HUES48 (cell line): ENCODE data around the gene KNL1.
"Not testable (repeated sequence)": the region's sequence is repeated elsewhere in the genome, so short reads cannot be mapped to it uniquely, and the experiment has no call there.

Source experiments
- H3K27ac ChIP-seq: one replicate; pipeline ENCODE4 v1.7.0; 2013; ENCODE audit warnings: low read depth, low read length, inconsistent platforms
- H3K27me3 ChIP-seq: 2 replicates; pipeline ENCODE4 v1.6.1; 2013; ENCODE audit warnings: mild to moderate bottlenecking, low read length; ENCODE audit not compliant: control insufficient read depth, insufficient read depth
- H3K36me3 ChIP-seq: 2 replicates; pipeline ENCODE4 v1.6.1; 2013; ENCODE audit warnings: low read length; ENCODE audit not compliant: control insufficient read depth, insufficient read depth
- H3K4me1 ChIP-seq: 2 replicates; pipeline ENCODE4 v1.6.1; 2013; ENCODE audit warnings: mild to moderate bottlenecking, low read length; ENCODE audit not compliant: control insufficient read depth, insufficient read depth
- H3K4me3 ChIP-seq: 2 replicates; pipeline ENCODE4 v1.5.1; 2013; ENCODE audit warnings: mild to moderate bottlenecking, low read depth, low read length
- H3K9ac ChIP-seq: 2 replicates; pipeline ENCODE4 v1.6.1; 2013; ENCODE audit warnings: mild to moderate bottlenecking, low read depth, low read length, moderate library complexity
- H3K9me3 ChIP-seq: 2 replicates; pipeline ENCODE4 v1.6.1; 2013; ENCODE audit warnings: low read length; ENCODE audit not compliant: control insufficient read depth, insufficient read depth

KNL1 gene

DNA sequence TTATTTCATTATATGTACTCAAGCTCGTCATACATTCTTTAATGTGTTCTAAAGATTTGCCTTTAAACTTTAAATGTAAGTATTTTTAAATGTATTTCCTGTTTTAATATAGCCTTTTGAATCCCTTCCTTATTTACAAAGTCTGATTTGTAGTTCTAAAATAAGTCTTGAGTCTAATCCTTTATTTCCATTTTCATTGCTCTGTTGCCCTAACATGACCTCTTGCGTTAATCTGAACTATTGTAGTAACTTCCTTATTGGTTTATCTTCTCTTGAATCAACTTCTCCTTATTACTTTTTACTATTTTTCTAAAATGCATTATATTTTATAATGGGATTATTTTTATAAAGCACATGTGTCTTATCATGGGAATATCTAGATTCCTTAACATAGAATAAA, 24.0 kb downstream of the KNL1 start:
- Histone ChIP-seq H3K9ac (no peak overlapping the region), H3K27ac (no peak overlapping the region), H3K4me1 (peaks cover 3% of the 10 kb centered on the region), H3K4me3 (no peak overlapping the region), H3K27me3 (no peaks in the 10 kb centered on the region), H3K36me3 (peaks cover 20% of the 10 kb centered on the region), H3K9me3 (no peaks in the 10 kb centered on the region)

DNA sequence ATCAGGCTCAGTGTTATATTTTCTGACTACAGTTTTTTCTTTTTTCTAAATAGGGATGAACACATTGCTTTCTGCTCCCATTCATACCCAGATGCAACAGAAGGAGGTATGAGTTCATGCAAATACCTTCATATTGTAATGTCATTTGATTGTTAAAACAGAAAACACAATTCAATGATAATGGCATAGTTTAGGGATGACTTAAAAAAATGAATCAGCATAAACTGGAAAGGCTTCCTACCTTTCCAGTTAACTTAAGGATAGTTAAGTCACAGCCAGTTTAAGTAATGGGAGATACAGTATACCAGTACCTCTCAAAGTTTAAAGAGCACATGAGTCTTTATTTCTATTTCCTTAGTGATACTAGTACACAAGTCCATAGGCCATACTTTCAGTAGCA, 24.9 kb downstream of the KNL1 start:
- peaks cover 3% of the 10 kb centered on the region for H3K4me1 ChIP-seq
- no peak overlapping the region for H3K27ac ChIP-seq
- no peak overlapping the region for H3K4me3 ChIP-seq
- no peaks in the 10 kb centered on the region for H3K27me3 ChIP-seq
- peaks cover 19% of the 10 kb centered on the region for H3K36me3 ChIP-seq
- no peak overlapping the region for H3K9ac ChIP-seq
- H3K9me3 ChIP-seq, result no peaks in the 10 kb centered on the region

DNA sequence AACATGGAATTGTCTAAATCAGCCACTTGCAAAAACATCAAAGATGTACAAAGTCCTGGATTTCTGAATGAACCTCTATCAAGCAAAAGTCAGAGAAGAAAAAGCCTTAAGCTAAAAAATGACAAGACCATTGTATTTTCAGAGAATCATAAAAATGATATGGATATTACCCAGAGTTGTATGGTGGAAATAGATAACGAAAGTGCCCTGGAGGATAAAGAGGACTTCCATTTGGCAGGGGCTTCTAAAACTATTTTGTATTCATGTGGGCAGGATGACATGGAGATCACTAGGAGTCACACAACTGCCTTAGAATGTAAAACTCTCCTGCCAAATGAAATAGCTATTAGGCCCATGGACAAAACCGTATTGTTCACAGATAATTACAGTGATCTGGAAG, 29.3 kb downstream of the KNL1 start:
- Histone ChIP-seq H3K4me1 (peaks cover 3% of the 10 kb centered on the region), H3K27me3 (no peaks in the 10 kb centered on the region), H3K9ac (no peak overlapping the region), H3K9me3 (no peaks in the 10 kb centered on the region), H3K36me3 (peaks cover 23% of the 10 kb centered on the region), H3K27ac (no peak overlapping the region), H3K4me3 (no peak overlapping the region)

DNA sequence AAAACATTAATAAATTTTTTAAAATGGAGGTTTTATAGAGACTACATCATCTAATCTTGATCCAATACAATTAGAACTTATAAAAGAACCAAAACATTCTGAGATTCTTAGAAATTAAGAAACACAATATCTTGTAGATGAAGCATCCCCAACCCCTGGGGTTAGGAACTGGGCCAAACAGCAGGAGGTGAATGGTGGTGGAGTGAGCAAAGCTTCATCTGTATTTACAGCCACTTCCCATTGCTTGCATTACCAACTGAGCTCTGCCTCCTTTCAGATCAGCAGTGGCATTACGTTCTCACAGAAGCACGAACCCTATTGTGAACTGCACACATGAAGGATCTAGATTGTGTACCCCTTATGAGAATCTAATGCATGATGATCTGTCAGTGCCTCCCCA, 36.3 kb downstream of the KNL1 start:
- peaks cover 23% of the 10 kb centered on the region for H3K36me3 ChIP-seq
- no peaks in the 10 kb centered on the region for H3K4me1 ChIP-seq
- no peaks in the 10 kb centered on the region for H3K27me3 ChIP-seq
- no peak overlapping the region for H3K4me3 ChIP-seq
- no peak overlapping the region for H3K9ac ChIP-seq
- H3K27ac ChIP-seq, result no peak overlapping the region
- H3K9me3 ChIP-seq, result no peaks in the 10 kb centered on the region

DNA sequence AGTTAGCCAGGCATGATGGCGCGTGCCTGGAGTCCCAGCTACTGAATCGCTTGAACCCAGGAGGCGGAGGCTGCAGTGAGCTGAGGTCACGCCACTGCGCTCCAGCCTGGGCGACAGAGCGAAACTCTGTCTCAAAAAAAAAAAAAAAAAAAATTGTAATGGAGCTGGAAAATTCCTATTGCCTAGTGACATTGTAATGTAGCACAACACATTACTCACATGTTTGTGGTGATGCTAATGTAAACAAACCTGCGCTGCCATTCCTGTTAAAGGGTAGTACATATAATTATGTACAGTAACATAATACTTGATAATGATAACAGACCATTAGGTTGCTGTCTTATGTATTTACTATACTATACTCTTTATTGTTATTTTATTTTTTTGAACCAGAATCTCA, 39.1 kb downstream of the KNL1 start:
- Histone ChIP-seq H3K27ac (no peak overlapping the region), H3K27me3 (no peaks in the 10 kb centered on the region), H3K9me3 (no peaks in the 10 kb centered on the region), H3K36me3 (peaks cover 20% of the 10 kb centered on the region), H3K4me1 (no peaks in the 10 kb centered on the region), H3K4me3 (no peak overlapping the region), H3K9ac (no peak overlapping the region)

DNA sequence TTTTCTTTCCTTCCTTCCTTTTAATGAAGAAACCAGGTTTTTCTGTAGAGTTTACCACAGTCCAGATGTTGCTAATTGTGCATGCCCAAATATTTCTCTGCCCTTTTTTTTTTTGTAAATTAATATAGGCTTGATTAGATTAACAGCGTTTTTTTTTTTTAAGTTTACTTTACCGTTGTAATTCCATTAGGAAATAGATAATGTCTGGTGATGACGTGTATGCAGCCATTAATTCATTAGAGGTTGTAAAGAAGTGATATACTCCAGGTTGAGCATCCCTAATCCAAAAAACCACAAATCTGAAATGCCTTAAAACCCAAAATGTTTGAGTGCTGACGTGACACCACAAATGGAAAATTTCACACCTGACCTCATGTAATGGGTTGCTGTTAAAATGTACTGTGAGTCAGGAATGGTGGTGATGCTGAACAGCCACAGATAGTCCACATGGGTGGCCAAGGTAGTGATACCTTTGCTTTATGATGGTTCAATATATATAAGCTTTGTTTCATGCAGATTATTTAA, 43.2 kb downstream of the KNL1 start:
- H3K36me3 ChIP-seq, result peaks cover 9% of the 10 kb centered on the region
- H3K9ac ChIP-seq, result no peak overlapping the region
- H3K27me3 ChIP-seq, result no peaks in the 10 kb centered on the region
- no peak overlapping the region for H3K4me3 ChIP-seq
- H3K9me3 ChIP-seq, result no peaks in the 10 kb centered on the region
- no peaks in the 10 kb centered on the region for H3K4me1 ChIP-seq
- no peak overlapping the region for H3K27ac ChIP-seq

DNA sequence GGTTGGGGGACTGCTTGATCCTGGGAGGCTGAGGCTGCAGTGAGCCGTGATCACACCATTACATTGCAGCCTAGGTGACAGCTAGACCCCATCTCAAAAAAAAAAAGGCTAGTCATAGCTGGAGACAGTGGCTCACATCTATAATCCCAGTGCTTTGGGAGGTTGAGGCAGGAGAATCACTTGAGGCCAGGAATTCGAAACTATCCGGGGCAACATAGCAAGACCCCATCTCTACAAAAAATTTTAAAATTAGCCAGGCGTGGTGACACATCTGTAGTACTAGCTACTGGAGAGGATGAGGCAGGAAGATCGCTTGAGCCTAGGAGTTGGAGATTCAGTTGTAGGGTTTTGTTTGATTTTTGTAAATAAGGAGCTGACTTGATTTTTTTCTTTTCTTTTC, 45.6 kb downstream of the KNL1 start:
- Histone ChIP-seq H3K4me1 (no peaks in the 10 kb centered on the region), H3K9ac (no peak overlapping the region), H3K27me3 (no peaks in the 10 kb centered on the region), H3K27ac (no peak overlapping the region), H3K36me3 (peaks cover 9% of the 10 kb centered on the region; the same call in 1 of the 2 replicates), H3K9me3 (no peaks in the 10 kb centered on the region), H3K4me3 (no peak overlapping the region)

DNA sequence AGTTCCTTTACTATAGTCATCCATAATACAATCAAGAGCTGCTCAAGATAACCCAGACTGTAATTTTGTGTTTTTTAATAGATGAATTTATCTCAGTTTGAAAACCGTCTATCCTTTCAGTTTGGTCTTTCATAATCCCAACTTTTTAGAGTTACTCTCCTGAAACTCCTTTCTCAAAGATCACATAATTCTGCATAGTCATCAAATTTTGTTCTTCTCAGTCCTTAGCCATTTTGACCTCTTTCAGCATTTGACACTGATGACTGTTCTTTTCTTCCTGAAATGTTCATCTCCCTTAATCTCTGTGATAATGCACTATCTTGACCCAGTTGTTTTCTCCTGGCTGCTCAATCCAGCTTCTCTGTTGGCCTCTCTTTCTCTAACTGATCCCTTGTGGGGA, 53.5 kb downstream of the KNL1 start:
- Histone ChIP-seq H3K4me3 (no peak overlapping the region), H3K4me1 (no peaks in the 10 kb centered on the region), H3K27me3 (no peaks in the 10 kb centered on the region), H3K9ac (no peak overlapping the region), H3K27ac (no peak overlapping the region), H3K9me3 (no peaks in the 10 kb centered on the region), H3K36me3 (peaks cover 30% of the 10 kb centered on the region)

DNA sequence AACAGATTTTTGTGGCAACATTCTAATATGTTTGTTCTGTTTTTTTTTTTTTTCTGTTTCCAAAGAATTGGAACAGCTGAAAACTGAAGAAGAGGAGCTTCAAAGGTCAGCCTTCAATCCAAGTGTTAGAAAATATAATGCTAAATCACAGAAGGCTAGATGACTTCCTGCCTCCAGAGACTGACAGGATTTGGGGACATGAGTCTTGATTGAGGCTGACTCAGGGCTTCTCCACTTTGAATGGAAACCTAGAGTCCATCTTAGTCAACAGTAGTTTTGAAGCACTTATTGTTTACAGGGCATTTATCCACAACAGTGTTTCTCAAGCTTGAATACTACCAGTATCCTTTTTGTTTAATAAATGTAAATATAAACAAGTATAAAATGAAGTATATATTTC, 56.4 kb downstream of the KNL1 start:
- Histone ChIP-seq H3K9me3 (no peaks in the 10 kb centered on the region), H3K4me3 (no peak overlapping the region), H3K4me1 (no peaks in the 10 kb centered on the region), H3K27me3 (no peaks in the 10 kb centered on the region), H3K36me3 (peaks cover 37% of the 10 kb centered on the region), H3K9ac (no peak overlapping the region), H3K27ac (no peak overlapping the region)

DNA sequence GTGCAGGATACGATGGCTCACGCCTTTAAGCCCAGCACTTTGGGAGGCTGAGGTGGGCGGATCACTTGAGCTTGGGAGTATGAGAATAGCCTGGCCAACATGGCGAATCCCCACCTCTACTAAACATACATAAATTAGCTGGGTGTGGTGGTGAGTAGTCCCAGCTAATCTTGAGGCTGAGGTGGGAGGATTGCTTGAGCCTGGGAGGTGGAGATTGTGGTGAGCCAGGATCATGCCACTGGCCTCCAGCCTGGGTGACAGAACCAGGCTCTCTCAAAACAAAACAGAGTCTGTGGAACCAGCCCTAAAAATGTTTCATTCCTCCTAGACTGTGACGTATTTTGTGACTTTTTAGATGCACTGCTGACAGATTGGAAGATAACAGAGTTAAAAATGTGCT, 66.6 kb downstream of the KNL1 start:
- Histone ChIP-seq H3K4me1 (no peaks in the 10 kb centered on the region), H3K27me3 (no peaks in the 10 kb centered on the region), H3K9me3 (no peaks in the 10 kb centered on the region), H3K36me3 (peaks cover 20% of the 10 kb centered on the region), H3K4me3 (no peak overlapping the region), H3K9ac (no peak overlapping the region), H3K27ac (no peak overlapping the region)

DNA sequence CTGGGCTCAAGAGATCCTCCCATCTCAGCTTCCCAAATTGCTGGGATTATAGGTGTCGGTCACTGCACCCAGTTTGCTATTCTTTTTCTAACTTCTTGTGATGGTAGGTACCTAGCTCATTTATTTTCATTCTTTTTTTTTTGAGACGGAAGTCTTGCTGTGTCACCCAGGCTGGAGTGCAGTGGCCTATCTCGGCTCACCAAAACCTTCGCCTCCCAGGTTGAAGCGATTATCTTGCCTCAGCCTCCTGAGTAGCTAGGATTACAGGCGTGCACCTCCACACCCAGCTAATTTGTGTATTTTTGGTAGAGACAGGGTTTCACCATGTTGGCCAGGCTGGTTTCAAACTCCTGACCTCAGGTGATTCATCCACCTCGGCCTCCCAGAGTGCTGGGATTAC, 70.9 kb downstream of the KNL1 start:
- Histone ChIP-seq H3K9me3 (no peaks in the 10 kb centered on the region), H3K36me3 (peaks cover 12% of the 10 kb centered on the region), H3K9ac (no peak overlapping the region), H3K27ac (no peak overlapping the region), H3K27me3 (no peaks in the 10 kb centered on the region), H3K4me3 (no peak overlapping the region), H3K4me1 (no peaks in the 10 kb centered on the region)

DNA sequence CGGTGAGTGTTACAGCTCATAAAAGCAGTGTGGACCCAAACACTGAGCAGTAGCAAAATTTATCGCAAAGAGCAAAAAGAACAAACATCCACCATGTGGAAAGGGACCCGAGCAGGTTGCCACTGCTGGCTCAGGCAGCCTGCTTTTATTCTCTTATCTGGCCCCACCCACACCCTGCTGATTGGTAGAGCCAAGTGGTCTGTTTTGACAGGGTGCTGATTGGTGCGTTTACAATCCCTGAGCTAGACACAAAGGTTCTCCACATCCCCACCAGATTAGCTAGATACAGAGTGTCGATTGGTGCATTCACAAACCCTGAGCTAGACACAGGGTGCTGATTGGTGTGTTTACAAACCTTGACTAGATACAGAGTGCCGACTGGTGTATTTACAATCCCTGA, 82.2 kb downstream of the KNL1 start:
- H3K27me3 ChIP-seq, H3K9ac ChIP-seq, H3K36me3 ChIP-seq, H3K9me3 ChIP-seq, H3K27ac ChIP-seq, H3K4me3 ChIP-seq, H3K4me1 ChIP-seq: not testable (repeated sequence)
